Thyroid gland (tissue), 4 donors: Measurements from ENCODE around the gene GPR35. TPM values are rescaled to one million over a fixed set of nuclear protein-coding genes. Genes with fewer than 3 reads are reported as not detected.

Source experiments
- DNase-seq, 2 donors: peaks; one replicate each; pipeline ENCODE4 v3.0.0-alpha.2; 2019
- H3K27ac ChIP-seq, 3 donors: fragments of 200-600 bp; sonication (generic); 1 replicate in 2 of 3; 2 replicates in 1 of 3; pipeline ENCODE4 v1.5.1; 2016 to 2019; ENCODE audit warnings: mild to moderate bottlenecking in 1 of 3, moderate library complexity in 1 of 3
- H3K27me3 ChIP-seq: fragments of 200-600 bp; sonication (generic); one replicate; pipeline ENCODE4 v1.5.1; 2019
- H3K36me3 ChIP-seq, 2 donors: fragments of 200-600 bp; sonication (generic); one replicate each; pipeline ENCODE4 v1.5.1; 2016 to 2019
- H3K4me1 ChIP-seq, 2 donors: fragments of 200-600 bp; sonication (generic); one replicate each; pipeline ENCODE4 v1.5.1; 2017 to 2019
- H3K4me3 ChIP-seq, 3 donors: fragments of 200-600 bp; sonication (generic); replicated peaks in 1 of 3; 1 replicate in 2 of 3; 2 replicates in 1 of 3; pipeline ENCODE4 v1.5.1; 2016; ENCODE audit warnings: mild to moderate bottlenecking in 1 of 3
- H3K9me3 ChIP-seq: fragments of 200-600 bp; sonication (generic); one replicate; pipeline ENCODE4 v1.5.1; 2017
- CTCF ChIP-seq, 6 experiments: fragments of 200-600 bp in 3 of 6; fragments of 450-650 bp in 3 of 6; sonication (generic) in 3 of 6; IDR thresholded peaks; one replicate each; pipeline ENCODE4 v1.5.1; 2016 to 2019; ENCODE audit warnings: antibody characterized with exemption in 6 of 6, mild to moderate bottlenecking in 2 of 6, inconsistent platforms in 1 of 6, moderate library complexity in 1 of 6
- POLR2A ChIP-seq, 2 donors: fragments of 450-650 bp; IDR thresholded peaks; one replicate each; pipeline ENCODE4 v1.6.1; 2017; ENCODE audit warnings: antibody characterized with exemption in 2 of 2, mild to moderate bottlenecking in 2 of 2, moderate library complexity in 1 of 2
- WGBS, 2 donors: methylation state at CpG; one replicate each; pipeline ENCODE4 v1.1.5; 2017; 5-methylcytosine and 5-hydroxymethylcytosine counted together
- intact Hi-C: fragments of 100-400 bp; cut with DNase I; formaldehyde crosslinking; loops from one replicate; pipeline ENCODE4 v1.15.1; 2023
- total RNA-seq, 4 donors: library from RNA; depleted of rRNA; stranded (reverse); fragments of >200 nt; gene quantifications; one replicate each; pipeline ENCODE4 v1.2.3, GENCODE V29; 2016

The GPR35 gene
- total RNA-seq, 4 donors from 2014 or later: 0.29 to 1.7 (median 1.0) TPM

GRCh38 chr2:240628507-240628807 is 3.2 kb downstream of the GPR35 start:
- WGBS, 2 donors: 82 to 88% methylated on average over 7 of the region's 7 CpGs
- no peak overlapping the region for H3K4me3 ChIP-seq
- H3K27ac ChIP-seq: no peak overlapping the region
- no peaks in the 10 kb centered on the region for H3K36me3 ChIP-seq
- TF ChIP-seq POLR2A (IDR thresholded peaks at IDR 0.05) (no peak), CTCF (IDR thresholded peaks at IDR 0.05) (no peak)
- H3K9me3 ChIP-seq: no peaks in the 10 kb centered on the region
- no peaks in the 10 kb centered on the region for H3K4me1 ChIP-seq
- DNase-seq: no peak
- intact Hi-C loops: no loop called here
- H3K27me3 ChIP-seq: no peaks in the 10 kb centered on the region

- H3K4me3 ChIP-seq: no peak overlapping the region
- H3K27ac ChIP-seq: no peak overlapping the region
- WGBS, 2 donors: 58 to 83% methylated on average over 7 to 9 of the region's 20 CpGs
- H3K9me3 ChIP-seq: no peaks in the 10 kb centered on the region
- intact Hi-C loops: no loop called here
- H3K36me3 ChIP-seq: no peaks in the 10 kb centered on the region
- no peak for TF ChIP-seq POLR2A (IDR thresholded peaks at IDR 0.05)
- TF ChIP-seq CTCF (IDR thresholded peaks at IDR 0.05): no peak
- no peak for DNase-seq
- no peaks in the 10 kb centered on the region for H3K27me3 ChIP-seq
- H3K4me1 ChIP-seq: no peaks in the 10 kb centered on the region
Observed at GRCh38 chr2:240628808-240629618, 3.7 kb downstream of the GPR35 start.

GRCh38 chr2:240629619-240629967 is 4.3 kb downstream of the GPR35 start:
- DNase-seq: no peak
- H3K27ac ChIP-seq: no peak overlapping the region
- no peaks in the 10 kb centered on the region for H3K4me1 ChIP-seq
- H3K9me3 ChIP-seq: no peaks in the 10 kb centered on the region
- H3K27me3 ChIP-seq: no peaks in the 10 kb centered on the region
- TF ChIP-seq POLR2A (IDR thresholded peaks at IDR 0.05): no peak
- no peak for TF ChIP-seq CTCF (IDR thresholded peaks at IDR 0.05)
- no peaks in the 10 kb centered on the region for H3K36me3 ChIP-seq
- intact Hi-C loops: no loop called here
- 78 to 87% methylated on average over 4 of the region's 5 CpGs for WGBS, 2 donors
- H3K4me3 ChIP-seq: no peak overlapping the region

- H3K27me3 ChIP-seq: no peaks in the 10 kb centered on the region
- intact Hi-C loops: no loop called here
- no peak overlapping the region for H3K27ac ChIP-seq
- H3K4me3 ChIP-seq: no peak overlapping the region
- H3K9me3 ChIP-seq: no peaks in the 10 kb centered on the region
- no peak for DNase-seq
- no peaks in the 10 kb centered on the region for H3K4me1 ChIP-seq
- 95 to 99% methylated on average over 35 to 40 of the region's 50 CpGs for WGBS, 2 donors
- TF ChIP-seq POLR2A (IDR thresholded peaks at IDR 0.05): no peak
- no peak for TF ChIP-seq CTCF (IDR thresholded peaks at IDR 0.05)
- H3K36me3 ChIP-seq: no peaks in the 10 kb centered on the region
Observed at GRCh38 chr2:240629968-240630770, 4.9 kb downstream of the GPR35 start.
